ENCODE results near the gene EPHB1.

EPHB1 gene

DNA sequence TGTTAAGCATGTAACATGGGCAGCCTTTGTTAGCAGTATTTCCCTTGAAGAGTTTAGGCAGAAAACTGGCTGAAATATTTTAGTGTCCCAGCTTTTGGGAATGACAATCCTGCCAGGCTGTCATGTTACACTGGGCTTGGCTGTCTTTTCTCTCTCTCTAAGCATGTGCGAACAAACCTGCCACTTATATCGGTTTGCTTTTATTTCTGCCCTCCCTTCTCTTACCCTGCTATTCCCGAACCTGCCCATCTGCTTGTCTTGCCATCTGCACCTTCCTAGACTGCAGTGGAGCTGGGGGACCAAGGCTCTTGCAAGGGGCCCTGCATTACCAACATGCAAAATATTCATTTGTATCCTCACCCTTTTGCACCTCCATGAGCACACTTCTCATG is 339.6 kb downstream of the EPHB1 start:
- no peak overlapping the region for H3K4me3 ChIP-seq (ENCODE audit: low read depth in 1 of 2, low read length in 1 of 2)
- TF ChIP-seq, protein P1, sequence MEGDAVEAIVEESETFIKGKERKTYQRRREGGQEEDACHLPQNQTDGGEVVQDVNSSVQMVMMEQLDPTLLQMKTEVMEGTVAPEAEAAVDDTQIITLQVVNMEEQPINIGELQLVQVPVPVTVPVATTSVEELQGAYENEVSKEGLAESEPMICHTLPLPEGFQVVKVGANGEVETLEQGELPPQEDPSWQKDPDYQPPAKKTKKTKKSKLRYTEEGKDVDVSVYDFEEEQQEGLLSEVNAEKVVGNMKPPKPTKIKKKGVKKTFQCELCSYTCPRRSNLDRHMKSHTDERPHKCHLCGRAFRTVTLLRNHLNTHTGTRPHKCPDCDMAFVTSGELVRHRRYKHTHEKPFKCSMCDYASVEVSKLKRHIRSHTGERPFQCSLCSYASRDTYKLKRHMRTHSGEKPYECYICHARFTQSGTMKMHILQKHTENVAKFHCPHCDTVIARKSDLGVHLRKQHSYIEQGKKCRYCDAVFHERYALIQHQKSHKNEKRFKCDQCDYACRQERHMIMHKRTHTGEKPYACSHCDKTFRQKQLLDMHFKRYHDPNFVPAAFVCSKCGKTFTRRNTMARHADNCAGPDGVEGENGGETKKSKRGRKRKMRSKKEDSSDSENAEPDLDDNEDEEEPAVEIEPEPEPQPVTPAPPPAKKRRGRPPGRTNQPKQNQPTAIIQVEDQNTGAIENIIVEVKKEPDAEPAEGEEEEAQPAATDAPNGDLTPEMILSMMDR (IDR thresholded peaks at IDR 0.05): no peak
- H3K27me3 ChIP-seq: no peaks in the 10 kb centered on the region
- H3K27ac ChIP-seq: no peak overlapping the region
- no peaks in the 10 kb centered on the region for H3K4me1 ChIP-seq (ENCODE audit: control insufficient read depth in 1 of 2, insufficient read depth in 1 of 2, low read depth in 1 of 2, low read length in 1 of 2)
- no peaks in the 10 kb centered on the region for H3K9me3 ChIP-seq
- no peaks in the 10 kb centered on the region for H3K36me3 ChIP-seq

- H3K9me3 ChIP-seq: no peaks in the 10 kb centered on the region
- TF ChIP-seq, protein P1 (IDR thresholded peaks at IDR 0.05): no peak
- no peaks in the 10 kb centered on the region for H3K4me1 ChIP-seq (ENCODE audit: control insufficient read depth in 1 of 2, insufficient read depth in 1 of 2, low read depth in 1 of 2, low read length in 1 of 2)
- no peaks in the 10 kb centered on the region for H3K36me3 ChIP-seq
- no peak overlapping the region for H3K27ac ChIP-seq
- H3K27me3 ChIP-seq: no peaks in the 10 kb centered on the region
- H3K4me3 ChIP-seq (ENCODE audit: low read depth in 1 of 2, low read length in 1 of 2): no peak overlapping the region
Measured at GRCh38 chr3:135135445-135135844, 340.4 kb downstream of the EPHB1 start.

GRCh38 chr3:135136361-135137100 is 341.5 kb downstream of the EPHB1 start:
- Histone ChIP-seq H3K27me3 (no peaks in the 10 kb centered on the region), H3K4me1 (ENCODE audit: control insufficient read depth in 1 of 2, insufficient read depth in 1 of 2, low read depth in 1 of 2, low read length in 1 of 2) (no peaks in the 10 kb centered on the region), H3K27ac (no peak overlapping the region), H3K36me3 (no peaks in the 10 kb centered on the region), H3K9me3 (no peaks in the 10 kb centered on the region), H3K4me3 (ENCODE audit: low read depth in 1 of 2, low read length in 1 of 2) (no peak overlapping the region)
- TF ChIP-seq, protein P1 (IDR thresholded peaks at IDR 0.05): no peak

DNA sequence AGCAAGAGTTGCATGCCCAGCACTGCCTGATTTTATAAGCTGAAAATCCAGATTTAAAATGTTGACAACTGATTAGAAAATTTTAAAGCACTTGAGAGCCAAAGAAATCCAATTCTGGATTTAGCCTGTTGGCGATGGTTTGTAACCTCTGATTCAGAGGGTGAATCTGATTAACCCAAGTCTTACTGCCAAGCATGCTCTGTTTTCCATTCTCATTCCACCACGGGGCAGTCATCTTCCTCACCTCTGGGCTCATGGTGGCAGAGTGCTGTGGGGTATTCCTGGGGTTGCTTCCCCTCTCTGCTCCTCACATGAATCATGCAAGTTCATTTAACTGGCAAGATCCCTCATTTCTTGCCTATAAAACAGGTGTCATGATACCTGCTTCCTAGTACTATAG is 342.2 kb downstream of the EPHB1 start:
- TF ChIP-seq, protein P1 (IDR thresholded peaks at IDR 0.05): no peak
- no peak overlapping the region for H3K4me3 ChIP-seq (ENCODE audit: low read depth in 1 of 2, low read length in 1 of 2)
- H3K9me3 ChIP-seq: no peaks in the 10 kb centered on the region
- H3K36me3 ChIP-seq: no peaks in the 10 kb centered on the region
- no peaks in the 10 kb centered on the region for H3K4me1 ChIP-seq (ENCODE audit: control insufficient read depth in 1 of 2, insufficient read depth in 1 of 2, low read depth in 1 of 2, low read length in 1 of 2)
- no peaks in the 10 kb centered on the region for H3K27me3 ChIP-seq
- H3K27ac ChIP-seq: no peak overlapping the region

DNA sequence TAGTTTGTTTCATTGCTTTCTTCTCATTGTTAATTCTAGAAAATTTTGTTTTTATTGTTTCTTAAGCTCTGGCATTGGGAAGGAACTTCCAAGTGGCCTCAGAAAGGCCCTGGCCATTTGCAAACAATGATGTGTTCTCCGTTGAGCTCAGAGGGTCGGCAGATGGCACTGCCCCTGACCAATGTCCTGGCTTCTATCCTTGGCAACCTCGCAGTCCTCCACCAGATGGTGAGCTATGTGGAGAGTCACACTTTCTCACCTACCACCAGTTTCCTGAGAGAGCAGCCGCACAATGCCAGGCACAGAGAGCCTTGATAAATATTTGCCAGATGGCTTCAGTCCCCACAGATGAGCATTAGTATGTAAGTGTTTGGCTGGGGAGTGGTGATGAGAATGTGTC is 343.7 kb downstream of the EPHB1 start:
- Histone ChIP-seq H3K36me3 (no peaks in the 10 kb centered on the region), H3K9me3 (no peaks in the 10 kb centered on the region), H3K4me3 (ENCODE audit: low read depth in 1 of 2, low read length in 1 of 2) (no peak overlapping the region), H3K27me3 (no peaks in the 10 kb centered on the region), H3K27ac (no peak overlapping the region), H3K4me1 (ENCODE audit: control insufficient read depth in 1 of 2, insufficient read depth in 1 of 2, low read depth in 1 of 2, low read length in 1 of 2) (no peaks in the 10 kb centered on the region)
- TF ChIP-seq, protein P1 (IDR thresholded peaks at IDR 0.05): no peak

Data from neutrophil (primary cell).